Upper lobe of left lung (tissue), 6 donors: ENCODE results near the gene MCTP2. TPM values are rescaled to one million over a fixed set of nuclear protein-coding genes. Genes with fewer than 3 reads are reported as not detected.

Experiments
- ATAC-seq, 2 donors: fragments of 200-7000 bp; cut with Tn5 transposase; one replicate each; pipeline ENCODE4 v1.9.1; 2022; ENCODE audit warnings: mild to moderate bottlenecking in 2 of 2, moderate library complexity in 2 of 2; ENCODE audit not compliant: low FRiP score in 2 of 2
- DNase-seq, 2 donors: peaks; one replicate each; pipeline ENCODE4 v3.0.0-alpha.2; 2019 to 2020
- H3K27ac ChIP-seq, 4 donors: fragments of 200-600 bp; sonication (generic); one replicate each; pipeline ENCODE4 v1.5.1; 2016 to 2019
- H3K27me3 ChIP-seq, 4 donors: fragments of 200-600 bp; sonication (generic); one replicate each; pipeline ENCODE4 v1.5.1; 2017 to 2019
- H3K36me3 ChIP-seq, 4 donors: fragments of 200-600 bp; sonication (generic); one replicate each; pipeline ENCODE4 v1.5.1; 2016 to 2019
- H3K4me1 ChIP-seq, 4 donors: fragments of 200-600 bp; sonication (generic); one replicate each; pipeline ENCODE4 v1.5.1; 2018 to 2019
- H3K4me3 ChIP-seq, 4 donors: fragments of 200-600 bp; sonication (generic); one replicate each; pipeline ENCODE4 v1.5.1; 2017 to 2019; ENCODE audit warnings: mild to moderate bottlenecking in 2 of 4, moderate library complexity in 1 of 4
- H3K9me3 ChIP-seq, 4 donors: fragments of 200-600 bp; sonication (generic); one replicate each; pipeline ENCODE4 v1.5.1; 2018 to 2019
- EP300 ChIP-seq, 4 donors: sonication (generic); formaldehyde crosslinking; IDR thresholded peaks; one replicate each; pipeline ENCODE4 v1.5.1; 2017; ENCODE audit warnings: antibody characterized with exemption in 4 of 4, control low read depth in 2 of 4
- POLR2A ChIP-seq, 4 donors: fragments of 450-650 bp; IDR thresholded peaks; one replicate each; pipeline ENCODE4 v1.5.1; 2016 to 2017; ENCODE audit warnings: antibody characterized with exemption in 4 of 4, mild to moderate bottlenecking in 2 of 4
- POLR2AphosphoS5 ChIP-seq, 2 donors: sonication (generic); formaldehyde crosslinking; IDR thresholded peaks; one replicate each; pipeline ENCODE4 v1.5.1; 2017; ENCODE audit warnings: antibody characterized with exemption in 2 of 2
- WGBS, 2 donors: methylation state at CpG; one replicate each; pipeline ENCODE4 v1.1.5; 2017 to 2018; 5-methylcytosine and 5-hydroxymethylcytosine counted together
- total RNA-seq, 6 donors: library from RNA; depleted of rRNA in 4 of 6; stranded (reverse); fragments of >200 nt in 4 of 6; gene quantifications; one replicate each; pipeline versions ENCODE4 v1.1.0 to v1.2.1, GENCODE V29; 2016 to 2021
- TF ChIP-seq, protein P1 (sequence below), 6 experiments: fragments of 450-650 bp in 4 of 6; fragments of 200-600 bp in 2 of 6; sonication (generic) in 2 of 6; IDR thresholded peaks; one replicate each; pipeline ENCODE4 v1.5.1; 2016 to 2019; ENCODE audit warnings: antibody characterized with exemption in 6 of 6
- donor health status: DM: no; HTN: no; CAD: no; lungs with moderate emphysema.
- donor health status: DM: no; HTN: yes; CAD: no; lungs with severe emphysema.

MCTP2 gene
- total RNA-seq, 6 donors from 2014 or later: 33.4 to 64.8 (median 48.5) TPM

DNA sequence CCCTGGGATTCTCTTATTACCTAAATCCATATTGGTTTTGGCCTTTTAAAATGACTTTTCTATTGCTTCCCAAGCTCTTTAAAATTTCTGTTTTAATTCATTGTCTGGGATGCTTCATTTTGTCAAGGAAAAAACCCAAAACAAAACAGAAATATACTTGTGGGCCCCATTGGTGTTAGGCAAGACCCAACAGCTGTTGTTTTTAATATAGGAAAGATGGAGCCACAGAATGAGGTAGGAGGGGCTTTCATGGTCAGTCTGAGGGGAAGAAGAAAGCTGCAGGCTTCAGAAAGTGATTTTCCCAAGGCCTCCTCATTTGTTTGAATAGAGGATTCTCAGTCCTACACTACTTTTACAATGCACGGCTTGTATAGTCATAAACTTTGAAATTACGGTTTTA, 180.5 kb downstream of the MCTP2 start:
- ATAC-seq (no peak), DNase-seq (no peak)
- H3K27me3 ChIP-seq: no peaks in the 10 kb centered on the region
- H3K36me3 ChIP-seq: peaks cover 0 to 4% (median 0%) of the 10 kb centered on the region in 4 donors
- WGBS, 2 donors: 88 to 91% methylated on average over 2 of the region's 2 CpGs
- TF ChIP-seq POLR2AphosphoS5 (IDR thresholded peaks at IDR 0.05) (no peak), POLR2A (IDR thresholded peaks at IDR 0.05) (no peak), EP300 (IDR thresholded peaks at IDR 0.05) (no peak)
- TF ChIP-seq, protein P1, sequence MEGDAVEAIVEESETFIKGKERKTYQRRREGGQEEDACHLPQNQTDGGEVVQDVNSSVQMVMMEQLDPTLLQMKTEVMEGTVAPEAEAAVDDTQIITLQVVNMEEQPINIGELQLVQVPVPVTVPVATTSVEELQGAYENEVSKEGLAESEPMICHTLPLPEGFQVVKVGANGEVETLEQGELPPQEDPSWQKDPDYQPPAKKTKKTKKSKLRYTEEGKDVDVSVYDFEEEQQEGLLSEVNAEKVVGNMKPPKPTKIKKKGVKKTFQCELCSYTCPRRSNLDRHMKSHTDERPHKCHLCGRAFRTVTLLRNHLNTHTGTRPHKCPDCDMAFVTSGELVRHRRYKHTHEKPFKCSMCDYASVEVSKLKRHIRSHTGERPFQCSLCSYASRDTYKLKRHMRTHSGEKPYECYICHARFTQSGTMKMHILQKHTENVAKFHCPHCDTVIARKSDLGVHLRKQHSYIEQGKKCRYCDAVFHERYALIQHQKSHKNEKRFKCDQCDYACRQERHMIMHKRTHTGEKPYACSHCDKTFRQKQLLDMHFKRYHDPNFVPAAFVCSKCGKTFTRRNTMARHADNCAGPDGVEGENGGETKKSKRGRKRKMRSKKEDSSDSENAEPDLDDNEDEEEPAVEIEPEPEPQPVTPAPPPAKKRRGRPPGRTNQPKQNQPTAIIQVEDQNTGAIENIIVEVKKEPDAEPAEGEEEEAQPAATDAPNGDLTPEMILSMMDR (IDR thresholded peaks at IDR 0.05): no peak
- no peak overlapping the region for H3K4me3 ChIP-seq
- no peak overlapping the region for H3K27ac ChIP-seq
- H3K4me1 ChIP-seq: peaks cover 0 to 21% (median 8%) of the 10 kb centered on the region in 4 donors
- H3K9me3 ChIP-seq: no peaks in the 10 kb centered on the region

DNA sequence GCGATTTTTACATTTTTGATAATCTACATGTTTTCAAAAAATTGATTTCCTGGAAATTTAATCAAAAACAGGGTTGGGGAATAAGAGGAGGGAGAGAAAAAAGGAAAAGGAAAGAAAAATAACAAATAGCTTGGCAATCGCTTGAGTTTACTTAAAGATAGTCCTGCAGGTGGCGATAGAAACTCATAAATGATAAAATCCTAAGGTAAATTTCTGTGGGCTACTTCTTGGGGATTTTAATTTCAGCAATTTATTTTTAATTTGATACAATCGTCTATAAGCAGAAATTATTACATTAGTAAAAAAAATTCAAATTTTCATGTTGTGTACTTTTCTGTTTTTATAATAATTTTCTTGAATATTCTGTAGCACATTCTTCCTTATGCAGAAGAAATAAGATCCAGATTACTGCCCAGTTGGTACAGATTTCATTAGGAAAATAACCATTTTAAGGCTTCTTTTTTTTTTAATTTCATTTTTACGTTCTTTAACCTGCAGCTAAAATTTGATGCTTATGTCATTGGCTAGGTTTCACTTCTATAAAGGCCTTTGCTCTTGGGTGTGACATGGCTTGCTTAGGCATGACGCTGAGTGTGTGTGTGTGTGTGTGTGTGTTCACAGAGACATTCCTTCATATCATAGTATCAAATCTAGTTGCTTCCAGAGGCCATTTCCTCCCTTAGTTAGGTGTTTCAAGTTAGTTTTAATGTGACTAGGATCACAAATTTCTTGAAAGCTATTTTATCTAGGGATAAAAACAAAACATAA, 181.8 kb downstream of the MCTP2 start:
- no peak for ATAC-seq
- DNase-seq: no peak

DNA sequence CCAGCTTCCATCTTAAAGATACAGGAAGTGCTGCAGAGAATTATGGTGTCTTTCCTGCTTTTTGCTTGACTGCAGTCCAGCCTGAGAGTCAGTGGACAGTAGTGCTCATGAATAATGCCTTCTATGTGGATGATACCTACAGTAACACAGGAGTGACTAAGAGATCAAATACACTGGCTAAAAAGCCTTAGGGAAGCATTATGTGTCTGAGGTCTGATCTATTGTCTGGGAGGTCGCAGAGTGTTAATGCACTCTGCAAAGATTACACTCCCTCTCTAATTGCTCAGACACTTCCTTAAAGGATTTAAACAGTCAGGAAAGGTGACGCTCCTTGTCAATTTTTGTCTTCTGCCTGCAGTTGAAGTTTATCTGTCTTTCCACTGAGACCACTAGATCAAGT, 183.6 kb downstream of the MCTP2 start:
- Histone ChIP-seq H3K27ac (no peak overlapping the region), H3K27me3 (no peaks in the 10 kb centered on the region), H3K4me1 (peaks cover 0 to 21% (median 8%) of the 10 kb centered on the region in 4 donors), H3K36me3 (peaks cover 0 to 4% (median 0%) of the 10 kb centered on the region in 4 donors), H3K4me3 (no peak overlapping the region), H3K9me3 (no peaks in the 10 kb centered on the region)
- DNase-seq (no peak), ATAC-seq (no peak)
- 74 to 84% methylated on average over 2 of the region's 2 CpGs for WGBS, 2 donors
- TF ChIP-seq EP300 (IDR thresholded peaks at IDR 0.05) (no peak), POLR2AphosphoS5 (IDR thresholded peaks at IDR 0.05) (no peak), POLR2A (IDR thresholded peaks at IDR 0.05) (no peak)
- TF ChIP-seq, protein P1 (IDR thresholded peaks at IDR 0.05): no peak

More for the DNA sequence above, 181.8 kb downstream of the MCTP2 start:
- no peak overlapping the region for H3K27ac ChIP-seq
- H3K4me3 ChIP-seq: no peak overlapping the region
- peaks cover 0 to 21% (median 8%) of the 10 kb centered on the region in 4 donors for H3K4me1 ChIP-seq
- no peaks in the 10 kb centered on the region for H3K27me3 ChIP-seq
- WGBS, 2 donors: 39 to 41% methylated on average over 6 of the region's 6 CpGs
- peaks cover 0 to 4% (median 0%) of the 10 kb centered on the region in 4 donors for H3K36me3 ChIP-seq
- H3K9me3 ChIP-seq: no peaks in the 10 kb centered on the region
- TF ChIP-seq POLR2A (IDR thresholded peaks at IDR 0.05): no peak
- no peak for TF ChIP-seq POLR2AphosphoS5 (IDR thresholded peaks at IDR 0.05)
- no peak for TF ChIP-seq EP300 (IDR thresholded peaks at IDR 0.05)
- TF ChIP-seq, protein P1 (IDR thresholded peaks at IDR 0.05): peak in 3 of 6 experiments; percentile 14 to 26 (median 14)

DNA sequence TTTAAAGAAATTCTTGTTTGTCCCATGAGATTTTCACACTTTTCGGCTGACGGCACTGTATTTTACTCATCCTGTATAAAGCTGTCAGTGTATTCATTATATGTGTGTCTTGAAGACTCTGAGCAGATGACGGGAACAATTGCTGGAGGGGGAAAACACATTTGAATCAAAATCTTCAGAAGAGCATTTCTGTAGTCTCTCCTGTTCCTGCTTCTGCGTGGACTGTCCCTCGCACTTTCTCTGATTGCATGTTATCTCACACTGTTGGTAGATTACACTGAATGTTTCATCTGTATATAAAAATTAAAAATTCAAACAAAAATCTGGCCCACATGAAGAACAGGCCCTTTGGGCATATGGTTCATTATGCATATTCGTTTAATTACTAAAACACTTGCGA, 184.9 kb downstream of the MCTP2 start:
- no peaks in the 10 kb centered on the region for H3K27me3 ChIP-seq
- no peak overlapping the region for H3K4me3 ChIP-seq
- DNase-seq: no peak
- H3K9me3 ChIP-seq: no peaks in the 10 kb centered on the region
- TF ChIP-seq POLR2AphosphoS5 (IDR thresholded peaks at IDR 0.05) (no peak), POLR2A (IDR thresholded peaks at IDR 0.05) (no peak), EP300 (IDR thresholded peaks at IDR 0.05) (no peak)
- TF ChIP-seq, protein P1 (IDR thresholded peaks at IDR 0.05): no peak
- H3K36me3 ChIP-seq: peaks cover 0 to 4% (median 0%) of the 10 kb centered on the region in 4 donors
- 96% methylated on average over 7 of the region's 7 CpGs for WGBS, 2 donors
- no peak overlapping the region for H3K27ac ChIP-seq
- H3K4me1 ChIP-seq: peaks cover 0 to 21% (median 8%) of the 10 kb centered on the region in 4 donors
- no peak for ATAC-seq
